Thyroid gland (tissue), 4 donors: Measurements from ENCODE around the gene HSD11B2. TPM values are rescaled to one million over a fixed set of nuclear protein-coding genes. Genes with fewer than 3 reads are reported as not detected.

Source experiments
- DNase-seq, 2 donors: peaks; one replicate each; pipeline ENCODE4 v3.0.0-alpha.2; 2019
- H3K27ac ChIP-seq, 3 donors: fragments of 200-600 bp; sonication (generic); 1 replicate in 2 of 3; 2 replicates in 1 of 3; pipeline ENCODE4 v1.5.1; 2016 to 2019; ENCODE audit warnings: mild to moderate bottlenecking in 1 of 3, moderate library complexity in 1 of 3
- H3K27me3 ChIP-seq: fragments of 200-600 bp; sonication (generic); one replicate; pipeline ENCODE4 v1.5.1; 2019
- H3K36me3 ChIP-seq, 2 donors: fragments of 200-600 bp; sonication (generic); one replicate each; pipeline ENCODE4 v1.5.1; 2016 to 2019
- H3K4me1 ChIP-seq, 2 donors: fragments of 200-600 bp; sonication (generic); one replicate each; pipeline ENCODE4 v1.5.1; 2017 to 2019
- H3K4me3 ChIP-seq, 3 donors: fragments of 200-600 bp; sonication (generic); replicated peaks in 1 of 3; 1 replicate in 2 of 3; 2 replicates in 1 of 3; pipeline ENCODE4 v1.5.1; 2016; ENCODE audit warnings: mild to moderate bottlenecking in 1 of 3
- H3K9me3 ChIP-seq: fragments of 200-600 bp; sonication (generic); one replicate; pipeline ENCODE4 v1.5.1; 2017
- CTCF ChIP-seq, 6 experiments: fragments of 200-600 bp in 3 of 6; fragments of 450-650 bp in 3 of 6; sonication (generic) in 3 of 6; IDR thresholded peaks; one replicate each; pipeline ENCODE4 v1.5.1; 2016 to 2019; ENCODE audit warnings: antibody characterized with exemption in 6 of 6, mild to moderate bottlenecking in 2 of 6, inconsistent platforms in 1 of 6, moderate library complexity in 1 of 6
- POLR2A ChIP-seq, 2 donors: fragments of 450-650 bp; IDR thresholded peaks; one replicate each; pipeline ENCODE4 v1.6.1; 2017; ENCODE audit warnings: antibody characterized with exemption in 2 of 2, mild to moderate bottlenecking in 2 of 2, moderate library complexity in 1 of 2
- WGBS, 2 donors: methylation state at CpG; one replicate each; pipeline ENCODE4 v1.1.5; 2017; 5-methylcytosine and 5-hydroxymethylcytosine counted together
- intact Hi-C: fragments of 100-400 bp; cut with DNase I; formaldehyde crosslinking; loops from one replicate; pipeline ENCODE4 v1.15.1; 2023
- total RNA-seq, 4 donors: library from RNA; depleted of rRNA; stranded (reverse); fragments of >200 nt; gene quantifications; one replicate each; pipeline ENCODE4 v1.2.3, GENCODE V29; 2016

HSD11B2 gene
- total RNA-seq, 4 donors from 2014 or later = 4.6 to 11.9 (median 9.0) TPM

- Histone ChIP-seq H3K27ac (peak overlapping the region; percentile 87 to 91 (median 90)), H3K36me3 (peaks cover 2 to 6% of the 10 kb centered on the region in 2 donors), H3K4me1 (peaks cover 56 to 86% of the 10 kb centered on the region in 2 donors), H3K27me3 (no peaks in the 10 kb centered on the region), H3K9me3 (no peaks in the 10 kb centered on the region), H3K4me3 (no peak overlapping the region)
- 67 to 68% methylated on average over 4 to 5 of the region's 5 CpGs for WGBS, 2 donors
- TF ChIP-seq CTCF (IDR thresholded peaks at IDR 0.05) (no peak), POLR2A (IDR thresholded peaks at IDR 0.05) (no peak)
- DNase-seq = no peak
- intact Hi-C loops = no loop called here
Observed at GRCh38 chr16:67432506-67432890, 1.6 kb downstream of the HSD11B2 start.

GRCh38 chr16:67433131-67433719 lies 2.3 kb downstream of the HSD11B2 start:
- H3K4me3 ChIP-seq = no peak overlapping the region
- intact Hi-C loops = no loop called here
- no peaks in the 10 kb centered on the region for H3K27me3 ChIP-seq
- no peaks in the 10 kb centered on the region for H3K9me3 ChIP-seq
- TF ChIP-seq POLR2A (IDR thresholded peaks at IDR 0.05) = no peak
- no peak for TF ChIP-seq CTCF (IDR thresholded peaks at IDR 0.05)
- peaks cover 9 to 13% of the 10 kb centered on the region in 2 donors for H3K36me3 ChIP-seq
- peaks cover 56 to 79% of the 10 kb centered on the region in 2 donors for H3K4me1 ChIP-seq
- peak; percentile 76 to 78 for DNase-seq
- H3K27ac ChIP-seq = peak overlapping the region; percentile 87 to 91 (median 90)
- 70 to 77% methylated on average over 5 of the region's 5 CpGs for WGBS, 2 donors

- Histone ChIP-seq H3K27me3 (no peaks in the 10 kb centered on the region), H3K4me3 (no peak overlapping the region), H3K36me3 (peaks cover 21 to 23% of the 10 kb centered on the region in 2 donors), H3K27ac (peak overlapping the region; percentile 78 to 87 (median 85)), H3K4me1 (peaks cover 55 to 70% of the 10 kb centered on the region in 2 donors), H3K9me3 (no peaks in the 10 kb centered on the region)
- no peak for TF ChIP-seq POLR2A (IDR thresholded peaks at IDR 0.05)
- peak in 2 of 6 experiments; percentile 25 to 46 for TF ChIP-seq CTCF (IDR thresholded peaks at IDR 0.05)
- WGBS, 2 donors = 53 to 85% methylated on average over 4 to 8 of the region's 16 CpGs
- intact Hi-C loops = no loop called here
- DNase-seq = peak in 1 of 2 donors; percentile 67
Observed at GRCh38 chr16:67435758-67436164, 4.8 kb downstream of the HSD11B2 start.

GRCh38 chr16:67436640-67437193 lies 5.8 kb downstream of the HSD11B2 start:
- Histone ChIP-seq H3K4me3 (no peak overlapping the region), H3K27me3 (no peaks in the 10 kb centered on the region), H3K27ac (peak overlapping the region in 1 of 3 donors; percentile 87), H3K36me3 (peaks cover 21 to 23% of the 10 kb centered on the region in 2 donors), H3K4me1 (peaks cover 58 to 73% of the 10 kb centered on the region in 2 donors), H3K9me3 (no peaks in the 10 kb centered on the region)
- 96% methylated on average over 19 to 23 of the region's 23 CpGs for WGBS, 2 donors
- intact Hi-C loops = no loop called here
- TF ChIP-seq POLR2A (IDR thresholded peaks at IDR 0.05) = no peak
- TF ChIP-seq CTCF (IDR thresholded peaks at IDR 0.05) = no peak
- DNase-seq = no peak

GRCh38 chr16:67437513-67437912 lies 6.6 kb downstream of the HSD11B2 start:
- intact Hi-C loops = no loop called here
- TF ChIP-seq POLR2A (IDR thresholded peaks at IDR 0.05) (no peak), CTCF (IDR thresholded peaks at IDR 0.05) (no peak)
- Histone ChIP-seq H3K4me1 (peaks cover 58 to 73% of the 10 kb centered on the region in 2 donors), H3K27me3 (no peaks in the 10 kb centered on the region), H3K4me3 (no peak overlapping the region), H3K27ac (peak overlapping the region in 1 of 3 donors; percentile 10), H3K36me3 (peaks cover 21 to 23% of the 10 kb centered on the region in 2 donors), H3K9me3 (no peaks in the 10 kb centered on the region)
- WGBS, 2 donors = 80 to 89% methylated on average over 4 of the region's 4 CpGs
- DNase-seq = no peak
